ENCODE results near the gene SOD3.

GRCh38 chr4:24769571-24769970 is 25.8 kb upstream of the SOD3 start:
- TF ChIP-seq, protein P1, sequence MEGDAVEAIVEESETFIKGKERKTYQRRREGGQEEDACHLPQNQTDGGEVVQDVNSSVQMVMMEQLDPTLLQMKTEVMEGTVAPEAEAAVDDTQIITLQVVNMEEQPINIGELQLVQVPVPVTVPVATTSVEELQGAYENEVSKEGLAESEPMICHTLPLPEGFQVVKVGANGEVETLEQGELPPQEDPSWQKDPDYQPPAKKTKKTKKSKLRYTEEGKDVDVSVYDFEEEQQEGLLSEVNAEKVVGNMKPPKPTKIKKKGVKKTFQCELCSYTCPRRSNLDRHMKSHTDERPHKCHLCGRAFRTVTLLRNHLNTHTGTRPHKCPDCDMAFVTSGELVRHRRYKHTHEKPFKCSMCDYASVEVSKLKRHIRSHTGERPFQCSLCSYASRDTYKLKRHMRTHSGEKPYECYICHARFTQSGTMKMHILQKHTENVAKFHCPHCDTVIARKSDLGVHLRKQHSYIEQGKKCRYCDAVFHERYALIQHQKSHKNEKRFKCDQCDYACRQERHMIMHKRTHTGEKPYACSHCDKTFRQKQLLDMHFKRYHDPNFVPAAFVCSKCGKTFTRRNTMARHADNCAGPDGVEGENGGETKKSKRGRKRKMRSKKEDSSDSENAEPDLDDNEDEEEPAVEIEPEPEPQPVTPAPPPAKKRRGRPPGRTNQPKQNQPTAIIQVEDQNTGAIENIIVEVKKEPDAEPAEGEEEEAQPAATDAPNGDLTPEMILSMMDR (IDR thresholded peaks at IDR 0.05; ENCODE audit: low read depth, low read length, missing input control), result no peak
- TF ChIP-seq EGR1 (IDR thresholded peaks at IDR 0.05; ENCODE audit: low read depth in 2 of 2), result no peak
